Measurements from ENCODE around the gene BHLHE40.

DNA sequence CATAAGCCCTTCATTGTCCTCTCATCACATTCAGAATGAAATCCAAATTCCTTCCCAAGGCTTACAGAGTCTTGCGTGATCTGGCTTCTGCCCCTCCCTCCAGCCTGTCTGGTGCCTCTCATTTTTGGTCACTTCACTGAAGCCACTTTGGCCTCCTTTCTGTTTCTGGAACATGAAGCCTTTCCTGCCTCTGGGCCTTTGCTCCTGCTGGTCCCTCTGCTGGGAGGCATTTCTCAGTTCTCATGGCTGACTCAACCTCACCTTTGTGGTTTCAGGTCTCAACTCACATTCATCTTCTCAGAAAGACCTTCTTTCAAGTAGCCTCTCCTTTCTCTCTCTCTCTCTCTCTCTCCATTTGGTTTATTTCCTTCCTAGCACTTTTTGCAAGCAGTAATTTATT lies 43.9 kb upstream of the BHLHE40 start:
- TF ChIP-seq, protein P1, sequence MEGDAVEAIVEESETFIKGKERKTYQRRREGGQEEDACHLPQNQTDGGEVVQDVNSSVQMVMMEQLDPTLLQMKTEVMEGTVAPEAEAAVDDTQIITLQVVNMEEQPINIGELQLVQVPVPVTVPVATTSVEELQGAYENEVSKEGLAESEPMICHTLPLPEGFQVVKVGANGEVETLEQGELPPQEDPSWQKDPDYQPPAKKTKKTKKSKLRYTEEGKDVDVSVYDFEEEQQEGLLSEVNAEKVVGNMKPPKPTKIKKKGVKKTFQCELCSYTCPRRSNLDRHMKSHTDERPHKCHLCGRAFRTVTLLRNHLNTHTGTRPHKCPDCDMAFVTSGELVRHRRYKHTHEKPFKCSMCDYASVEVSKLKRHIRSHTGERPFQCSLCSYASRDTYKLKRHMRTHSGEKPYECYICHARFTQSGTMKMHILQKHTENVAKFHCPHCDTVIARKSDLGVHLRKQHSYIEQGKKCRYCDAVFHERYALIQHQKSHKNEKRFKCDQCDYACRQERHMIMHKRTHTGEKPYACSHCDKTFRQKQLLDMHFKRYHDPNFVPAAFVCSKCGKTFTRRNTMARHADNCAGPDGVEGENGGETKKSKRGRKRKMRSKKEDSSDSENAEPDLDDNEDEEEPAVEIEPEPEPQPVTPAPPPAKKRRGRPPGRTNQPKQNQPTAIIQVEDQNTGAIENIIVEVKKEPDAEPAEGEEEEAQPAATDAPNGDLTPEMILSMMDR (IDR thresholded peaks at IDR 0.05), result no peak
- TF ChIP-seq POLR2A (IDR thresholded peaks at IDR 0.05), result no peak
